Suppressor macrophage (primary cell): Measurements from ENCODE around the gene AEBP1.

Experiments used
- DNase-seq, 4 experiments: peaks; one replicate each; pipeline ENCODE4 v3.0.0-alpha.2; 2020 to 2022

The AEBP1 gene

GRCh38 chr7:44157116-44158080, 53.3 kb downstream of the AEBP1 start:
- DNase-seq: peak in 1 of 4 experiments; percentile 14

- no peak for DNase-seq
These were observed 54.1 kb downstream of the AEBP1 start for GRCh38 chr7:44158096-44158872.

GRCh38 chr7:44158873-44159631, 54.9 kb downstream of the AEBP1 start:
- DNase-seq: no peak

- no peak for DNase-seq
These were observed 55.9 kb downstream of the AEBP1 start for GRCh38 chr7:44159824-44160630.

- no peak for DNase-seq
These were observed 57.2 kb downstream of the AEBP1 start for GRCh38 chr7:44161371-44161770.

- no peak for DNase-seq
These were observed 58.0 kb downstream of the AEBP1 start for GRCh38 chr7:44162179-44162578.

GRCh38 chr7:44162785-44163395, 58.7 kb downstream of the AEBP1 start:
- DNase-seq: no peak

- DNase-seq: no peak
These were observed 59.4 kb downstream of the AEBP1 start for GRCh38 chr7:44163591-44163990.
